Gastroesophageal sphincter (tissue), 3 donors: ENCODE results near the gene ANAPC7.

Experiments
- EP300 ChIP-seq: sonication (generic); formaldehyde crosslinking; IDR thresholded peaks from one replicate; pipeline ENCODE4 v1.6.1; 2017; ENCODE audit warnings: antibody characterized with exemption, mild to moderate bottlenecking
- POLR2A ChIP-seq, 2 donors: fragments of 450-650 bp; IDR thresholded peaks; one replicate each; pipeline ENCODE4 v1.6.1; 2017; ENCODE audit warnings: antibody characterized with exemption in 2 of 2, mild to moderate bottlenecking in 2 of 2, moderate library complexity in 1 of 2
- TF ChIP-seq, protein P1 (sequence below), 4 experiments: fragments of 200-600 bp in 2 of 4; fragments of 450-650 bp in 2 of 4; sonication (generic) in 1 of 4; IDR thresholded peaks; one replicate each; pipeline ENCODE4 v1.5.1; 2017 to 2019; ENCODE audit warnings: antibody characterized with exemption in 4 of 4, mild to moderate bottlenecking in 2 of 4, moderate library complexity in 2 of 4

DNA sequence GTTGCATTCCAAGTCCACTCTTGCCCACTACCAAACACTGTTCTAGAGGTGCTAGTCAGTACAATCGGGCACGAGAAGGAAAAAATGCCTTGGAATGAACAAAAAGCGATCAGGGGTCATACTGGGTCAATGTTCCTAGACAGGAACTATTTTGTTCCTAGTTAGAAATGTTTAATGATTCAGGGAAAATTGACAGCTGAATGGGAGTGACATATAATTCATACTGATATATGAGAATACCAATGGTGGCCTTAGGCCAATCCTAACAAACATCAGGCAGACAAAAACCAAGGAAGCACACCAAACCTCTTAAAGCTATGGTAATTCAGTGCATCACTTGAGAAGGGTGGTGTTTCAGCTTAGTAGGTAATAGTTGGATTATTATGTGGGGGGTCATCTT, 51.1 kb downstream of the ANAPC7 start:
- TF ChIP-seq POLR2A (IDR thresholded peaks at IDR 0.05) (no peak), EP300 (no peak)
- TF ChIP-seq, protein P1, sequence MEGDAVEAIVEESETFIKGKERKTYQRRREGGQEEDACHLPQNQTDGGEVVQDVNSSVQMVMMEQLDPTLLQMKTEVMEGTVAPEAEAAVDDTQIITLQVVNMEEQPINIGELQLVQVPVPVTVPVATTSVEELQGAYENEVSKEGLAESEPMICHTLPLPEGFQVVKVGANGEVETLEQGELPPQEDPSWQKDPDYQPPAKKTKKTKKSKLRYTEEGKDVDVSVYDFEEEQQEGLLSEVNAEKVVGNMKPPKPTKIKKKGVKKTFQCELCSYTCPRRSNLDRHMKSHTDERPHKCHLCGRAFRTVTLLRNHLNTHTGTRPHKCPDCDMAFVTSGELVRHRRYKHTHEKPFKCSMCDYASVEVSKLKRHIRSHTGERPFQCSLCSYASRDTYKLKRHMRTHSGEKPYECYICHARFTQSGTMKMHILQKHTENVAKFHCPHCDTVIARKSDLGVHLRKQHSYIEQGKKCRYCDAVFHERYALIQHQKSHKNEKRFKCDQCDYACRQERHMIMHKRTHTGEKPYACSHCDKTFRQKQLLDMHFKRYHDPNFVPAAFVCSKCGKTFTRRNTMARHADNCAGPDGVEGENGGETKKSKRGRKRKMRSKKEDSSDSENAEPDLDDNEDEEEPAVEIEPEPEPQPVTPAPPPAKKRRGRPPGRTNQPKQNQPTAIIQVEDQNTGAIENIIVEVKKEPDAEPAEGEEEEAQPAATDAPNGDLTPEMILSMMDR (IDR thresholded peaks at IDR 0.05): no peak
